HTERT RPE-1 (cell line): ENCODE results near the gene STARD13.

Source experiments
- in situ Hi-C: fragments of 300-500 bp; cut with MboI; formaldehyde crosslinking; loops from 4 replicates; pipeline ENCODE4 v1.14.3; 2020; ENCODE audit warnings: low sequenced_read_pairs

The STARD13 gene

GRCh38 chr13:33277037-33277740, 8.4 kb downstream of the STARD13 start:
- in situ Hi-C loops, result no loop called here

- in situ Hi-C loops, result no loop called here
These were observed 9.0 kb downstream of the STARD13 start for GRCh38 chr13:33276570-33276969.

- in situ Hi-C loops, result no loop called here
These were observed 9.6 kb downstream of the STARD13 start for GRCh38 chr13:33275916-33276315.

- in situ Hi-C loops, result no loop called here
These were observed 11.3 kb downstream of the STARD13 start for GRCh38 chr13:33274264-33274663.

- in situ Hi-C loops, result no loop called here
These were observed 12.9 kb downstream of the STARD13 start for GRCh38 chr13:33272531-33273124.

GRCh38 chr13:33271759-33272158, 13.8 kb downstream of the STARD13 start:
- in situ Hi-C loops, result no loop called here

- in situ Hi-C loops, result no loop called here
These were observed 14.5 kb downstream of the STARD13 start for GRCh38 chr13:33270895-33271538.

- in situ Hi-C loops, result no loop called here
These were observed 19.9 kb downstream of the STARD13 start for GRCh38 chr13:33265607-33266006.

- in situ Hi-C loops, result no loop called here
These were observed 20.4 kb downstream of the STARD13 start for GRCh38 chr13:33265133-33265532.

GRCh38 chr13:33264620-33264978, 21.0 kb downstream of the STARD13 start:
- in situ Hi-C loops, result no loop called here

- in situ Hi-C loops, result no loop called here
These were observed 21.5 kb downstream of the STARD13 start for GRCh38 chr13:33263976-33264619.

- in situ Hi-C loops, result no loop called here
These were observed 22.1 kb downstream of the STARD13 start for GRCh38 chr13:33263484-33263883.

- in situ Hi-C loops, result no loop called here
These were observed 22.6 kb downstream of the STARD13 start for GRCh38 chr13:33262997-33263396.

- in situ Hi-C loops, result no loop called here
These were observed 23.0 kb downstream of the STARD13 start for GRCh38 chr13:33262594-33262993.

GRCh38 chr13:33262062-33262487, 23.5 kb downstream of the STARD13 start:
- in situ Hi-C loops, result no loop called here

GRCh38 chr13:33261387-33262061, 24.0 kb downstream of the STARD13 start:
- in situ Hi-C loops, result no loop called here

GRCh38 chr13:33260168-33261098, 25.1 kb downstream of the STARD13 start:
- in situ Hi-C loops, result no loop called here

- in situ Hi-C loops, result no loop called here
These were observed 26.3 kb downstream of the STARD13 start for GRCh38 chr13:33259296-33259695.

- in situ Hi-C loops, result no loop called here
These were observed 26.8 kb downstream of the STARD13 start for GRCh38 chr13:33258808-33259193.
